Measurements from ENCODE around the gene TRIP11. TPM values are rescaled to one million over a fixed set of nuclear protein-coding genes. Genes with fewer than 3 reads are reported as not detected.

The TRIP11 gene
- total RNA-seq, 1 donor from 2014 or later = 59.5 TPM

GRCh38 chr14:91926131-91926890 is 113.5 kb downstream of the TRIP11 start:
- DNase-seq = no peak

GRCh38 chr14:91925727-91926121 is 114.1 kb downstream of the TRIP11 start:
- CTCF ChIA-PET = no interaction called here
- H3K36me3 Mint-ChIP-seq (ENCODE audit: low read depth) = no peaks in the 10 kb centered on the region
- ATAC-seq (ENCODE audit: low read depth) = no peak

More at GRCh38 chr14:91926131-91926890, 113.5 kb downstream of the TRIP11 start:
- no peak for ATAC-seq (ENCODE audit: low read depth)
- Mint-ChIP-seq H3K9me3 (no peaks in the 10 kb centered on the region), H3K4me1 (no peaks in the 10 kb centered on the region), H3K27ac (no peak overlapping the region), H3K4me3 (no peak overlapping the region), H3K36me3 (ENCODE audit: low read depth) (no peaks in the 10 kb centered on the region), H3K27me3 (no peaks in the 10 kb centered on the region)
- intact Hi-C loops (cut with micrococcal nuclease) = no loop called here
- ChIA-PET POLR2A (no interaction called here), CTCF (no interaction called here)
- no peak for TF ChIP-seq CTCF (IDR thresholded peaks at IDR 0.05)

GRCh38 chr14:91925001-91925726 is 114.7 kb downstream of the TRIP11 start:
- ChIA-PET POLR2A (no interaction called here), CTCF (no interaction called here)
- no peak for TF ChIP-seq CTCF (IDR thresholded peaks at IDR 0.05)
- no peak overlapping the region for H3K27ac Mint-ChIP-seq
- no peaks in the 10 kb centered on the region for H3K27me3 Mint-ChIP-seq
- no peaks in the 10 kb centered on the region for H3K36me3 Mint-ChIP-seq (ENCODE audit: low read depth)
- H3K4me3 Mint-ChIP-seq = no peak overlapping the region
- H3K9me3 Mint-ChIP-seq = no peaks in the 10 kb centered on the region
- DNase-seq (no peak), ATAC-seq (ENCODE audit: low read depth) (no peak)
- H3K4me1 Mint-ChIP-seq = no peaks in the 10 kb centered on the region
- intact Hi-C loops (cut with micrococcal nuclease) = no loop called here

More at GRCh38 chr14:91925727-91926121, 114.1 kb downstream of the TRIP11 start:
- no peak for TF ChIP-seq CTCF (IDR thresholded peaks at IDR 0.05)
- Mint-ChIP-seq H3K4me1 (no peaks in the 10 kb centered on the region), H3K9me3 (no peaks in the 10 kb centered on the region), H3K27ac (no peak overlapping the region), H3K4me3 (no peak overlapping the region), H3K27me3 (no peaks in the 10 kb centered on the region)
- POLR2A ChIA-PET = no interaction called here
- DNase-seq = no peak
- intact Hi-C loops (cut with micrococcal nuclease) = no loop called here

- ATAC-seq (ENCODE audit: low read depth) (no peak), DNase-seq (no peak)
- TF ChIP-seq CTCF (IDR thresholded peaks at IDR 0.05) = no peak
- ChIA-PET CTCF (no interaction called here), POLR2A (no interaction called here)
- no peaks in the 10 kb centered on the region for H3K27me3 Mint-ChIP-seq
- intact Hi-C loops (cut with micrococcal nuclease) = no loop called here
- H3K27ac Mint-ChIP-seq = no peak overlapping the region
- no peaks in the 10 kb centered on the region for H3K4me1 Mint-ChIP-seq
- no peaks in the 10 kb centered on the region for H3K9me3 Mint-ChIP-seq
- H3K36me3 Mint-ChIP-seq (ENCODE audit: low read depth) = no peaks in the 10 kb centered on the region
- no peak overlapping the region for H3K4me3 Mint-ChIP-seq
Measured at GRCh38 chr14:91920526-91920925, 119.3 kb downstream of the TRIP11 start.

GRCh38 chr14:91919814-91920213 is 120.0 kb downstream of the TRIP11 start:
- DNase-seq (no peak), ATAC-seq (ENCODE audit: low read depth) (no peak)
- Mint-ChIP-seq H3K36me3 (ENCODE audit: low read depth) (no peaks in the 10 kb centered on the region), H3K27me3 (no peaks in the 10 kb centered on the region), H3K4me3 (no peak overlapping the region), H3K4me1 (no peaks in the 10 kb centered on the region), H3K27ac (no peak overlapping the region), H3K9me3 (no peaks in the 10 kb centered on the region)
- POLR2A ChIA-PET = no interaction called here
- intact Hi-C loops (cut with micrococcal nuclease) = no loop called here
- CTCF ChIA-PET = no interaction called here
- TF ChIP-seq CTCF (IDR thresholded peaks at IDR 0.05) = no peak

Data from activated B cell treated with CpG ODN at 0.5 μM for 24 hours (primary cell).